GM11168 (cell line): ENCODE data around the gene OTOP3.
"Not testable (repeated sequence)": the region's sequence is repeated elsewhere in the genome, so short reads cannot be mapped to it uniquely, and the experiment has no call there.

ENCODE experiments used
- in situ Hi-C: fragments of 300-500 bp; cut with MboI; formaldehyde crosslinking; loops from one replicate; pipeline ENCODE4 v1.12.0; 2022; ENCODE audit warnings: low sequenced_read_pairs; ENCODE audit not compliant: unreplicated experiment

The OTOP3 gene

GRCh38 chr17:74935585-74936469, at the start of gene OTOP3:
Gene OTOP3, plus strand, starts transcription at chr17:74935898. Its CDS starts 24 bp downstream, at chr17:74935922.
- in situ Hi-C loops = no loop called here

- in situ Hi-C loops = no loop called here
These were observed 47.2 kb upstream of the OTOP3 start for GRCh38 chr17:74888469-74888868.

GRCh38 chr17:74890554-74890953, 45.1 kb upstream of the OTOP3 start:
- in situ Hi-C loops = no loop called here

GRCh38 chr17:74892013-74892841, 43.5 kb upstream of the OTOP3 start:
- in situ Hi-C loops = no loop called here

- in situ Hi-C loops = no loop called here
These were observed 42.5 kb upstream of the OTOP3 start, which contains the start of gene FADS6 for GRCh38 chr17:74892974-74893911. Gene FADS6, minus strand, starts transcription at chr17:74893633. Its CDS starts 38 bp downstream, at chr17:74893595.

- in situ Hi-C loops = no loop called here
These were observed 41.6 kb upstream of the OTOP3 start for GRCh38 chr17:74893936-74894671.

GRCh38 chr17:74898376-74898946, 37.2 kb upstream of the OTOP3 start:
- in situ Hi-C loops = no loop called here

GRCh38 chr17:74900208-74900607, 35.5 kb upstream of the OTOP3 start:
- in situ Hi-C loops = no loop called here

- in situ Hi-C loops = no loop called here
These were observed 34.2 kb upstream of the OTOP3 start for GRCh38 chr17:74901353-74902135.

- in situ Hi-C loops = no loop called here
These were observed 32.7 kb upstream of the OTOP3 start for GRCh38 chr17:74903034-74903433.

GRCh38 chr17:74903671-74904070, 32.0 kb upstream of the OTOP3 start:
- in situ Hi-C loops = no loop called here

- in situ Hi-C loops = no loop called here
These were observed 30.9 kb upstream of the OTOP3 start for GRCh38 chr17:74904687-74905409.

GRCh38 chr17:74906214-74906793, 29.4 kb upstream of the OTOP3 start:
- in situ Hi-C loops = not testable (repeated sequence)

- in situ Hi-C loops = no loop called here
These were observed 28.7 kb upstream of the OTOP3 start for GRCh38 chr17:74907012-74907411.

- in situ Hi-C loops = not testable (repeated sequence)
These were observed 26.6 kb upstream of the OTOP3 start for GRCh38 chr17:74909097-74909496.

- in situ Hi-C loops = not testable (repeated sequence)
These were observed 24.3 kb upstream of the OTOP3 start for GRCh38 chr17:74911423-74911822.

GRCh38 chr17:74916136-74916850, 19.4 kb upstream of the OTOP3 start:
- in situ Hi-C loops = no loop called here
